CD4-positive, alpha-beta memory T cell (primary cell): ENCODE results near the gene MTMR11. TPM values are rescaled to one million over a fixed set of nuclear protein-coding genes. Genes with fewer than 3 reads are reported as not detected.

Experiments
- CTCF ChIA-PET: fragments of 350-600 bp; sonication (Branson Sonifier 250); formaldehyde crosslinking; loops from one replicate; lab custom pipeline; 2021; ENCODE audit warnings: inconsistent platforms; ENCODE audit not compliant: partially characterized antibody; lab: Charles Lee
- POLR2A ChIA-PET: fragments of 350-600 bp; sonication (Branson Sonifier 250); formaldehyde crosslinking; loops from one replicate; lab custom pipeline; 2021; ENCODE audit not compliant: partially characterized antibody; lab: Charles Lee
- DNase-seq, 5 donors: peaks; one replicate each; pipeline versions ENCODE4 v3.0.0 to v3.0.0-alpha.2; 2020 to 2022; ENCODE audit warnings: mixed read lengths in 1 of 5
- H3K27ac ChIP-seq: one replicate; pipeline ENCODE4 v1.7.0; 2013; ENCODE audit warnings: low read depth, low read length
- H3K27me3 ChIP-seq: 2 replicates; pipeline ENCODE4 v1.7.0; 2013; ENCODE audit warnings: mild to moderate bottlenecking, low read length, moderate library complexity; ENCODE audit not compliant: insufficient read depth
- H3K36me3 ChIP-seq: 2 replicates; pipeline ENCODE4 v1.7.0; 2013; ENCODE audit warnings: mild to moderate bottlenecking, low read length, moderate library complexity; ENCODE audit not compliant: insufficient read depth
- H3K4me1 ChIP-seq: 2 replicates; pipeline ENCODE4 v1.7.0; 2013; ENCODE audit warnings: mild to moderate bottlenecking, low read length, moderate library complexity; ENCODE audit not compliant: insufficient read depth
- H3K4me3 ChIP-seq, 2 donors: one replicate each; pipeline ENCODE4 v1.7.0; 2013; ENCODE audit warnings: low read length in 2 of 2, mild to moderate bottlenecking in 1 of 2
- H3K9me3 ChIP-seq, 2 donors: one replicate each; pipeline ENCODE4 v1.7.0; 2013; ENCODE audit warnings: low read length in 2 of 2, control low read depth in 1 of 2; ENCODE audit not compliant: control insufficient read depth in 1 of 2
- H3K27ac Mint-ChIP-seq, 7 donors: one replicate each; pipeline ENCODE4 v1.8.0; 2020 to 2021; ENCODE audit warnings: mixed read lengths in 7 of 7, mild to moderate bottlenecking in 6 of 7, inconsistent platforms in 3 of 7, moderate library complexity in 3 of 7
- H3K27me3 Mint-ChIP-seq, 2 donors: one replicate each; pipeline ENCODE4 v1.8.0; 2020 to 2021; ENCODE audit warnings: mixed read lengths in 2 of 2
- H3K36me3 Mint-ChIP-seq, 2 donors: one replicate each; pipeline ENCODE4 v1.8.0; 2020 to 2021; ENCODE audit warnings: mixed read lengths in 2 of 2, inconsistent platforms in 1 of 2, mild to moderate bottlenecking in 1 of 2
- H3K4me1 Mint-ChIP-seq, 4 donors: one replicate each; pipeline ENCODE4 v1.8.0; 2020 to 2021; ENCODE audit warnings: mixed read lengths in 4 of 4, mild to moderate bottlenecking in 1 of 4
- H3K4me3 Mint-ChIP-seq, 8 donors: one replicate each; pipeline ENCODE4 v1.8.0; 2020 to 2021; ENCODE audit warnings: mixed read lengths in 8 of 8, mild to moderate bottlenecking in 7 of 8, moderate library complexity in 6 of 8, inconsistent platforms in 3 of 8
- H3K9me3 Mint-ChIP-seq, 8 donors: one replicate each; pipeline ENCODE4 v1.8.0; 2020 to 2021; ENCODE audit warnings: mixed read lengths in 8 of 8, mild to moderate bottlenecking in 5 of 8, inconsistent platforms in 3 of 8, moderate library complexity in 1 of 8
- intact Hi-C: fragments of 100-400 bp; cut with micrococcal nuclease; formaldehyde crosslinking; loops from one replicate; pipeline ENCODE4 v1.15.1; 2023
- polyA plus RNA-seq, 2 donors: library from polyadenylated mRNA; unstranded; fragments of 300-500 nt; fragmentation: Illumina TruSeq; gene quantifications; one replicate each; pipeline ENCODE4 v1.2.3, GENCODE V29; 2021
- total RNA-seq, 2 experiments: library from RNA; stranded (reverse); gene quantifications; one replicate each; pipeline ENCODE4 v1.2.3, GENCODE V29; 2021

Gene MTMR11
- total and polyA plus RNA-seq, 4 experiments from 2014 or later, result 0.28 to 2.1 (median 1.3) TPM; not detected in 1

DNA sequence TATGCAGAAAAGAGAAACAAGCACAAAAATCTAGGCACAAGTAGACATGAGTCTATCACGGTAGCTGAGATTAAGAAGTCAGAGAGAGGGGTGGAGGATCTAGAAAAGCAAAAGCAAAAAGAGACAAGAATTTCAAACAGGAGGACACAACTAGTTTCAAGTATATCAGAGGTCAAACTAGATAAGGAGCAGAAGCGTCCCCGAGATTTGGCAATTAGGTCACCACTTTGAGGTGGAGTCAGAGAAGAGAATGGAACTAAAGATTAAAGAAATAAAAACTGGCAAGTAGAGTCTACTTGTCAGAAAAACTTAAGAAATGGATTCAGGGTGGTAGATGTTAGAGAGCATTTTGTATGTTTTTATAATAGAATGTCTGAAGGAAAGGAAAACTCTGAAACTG, 11.3 kb downstream of the MTMR11 start:
- peak overlapping the region; percentile 2 to 97 (median 60) for H3K27ac Mint-ChIP-seq
- H3K9me3 Mint-ChIP-seq, result no peaks in the 10 kb centered on the region
- Histone ChIP-seq H3K27me3 (no peaks in the 10 kb centered on the region), H3K4me3 (no peak overlapping the region), H3K9me3 (no peaks in the 10 kb centered on the region), H3K4me1 (peaks cover 40% of the 10 kb centered on the region), H3K36me3 (peaks cover 40% of the 10 kb centered on the region), H3K27ac (no peak overlapping the region)
- intact Hi-C loops, result no loop called here
- H3K4me1 Mint-ChIP-seq, result peaks cover 28 to 53% (median 41%) of the 10 kb centered on the region in 4 donors
- ChIA-PET POLR2A (interaction anchor here (2.2 to 2.3 kb wide), 2 partner anchors 9 to 38 kb away, joined by 8 to 25 read pairs; a partner anchor contains a TSS), CTCF (interaction anchor here (0.6 kb wide), 1 partner anchor 1172 kb away, joined by 3 read pairs; no protein-coding TSS in a partner anchor)
- H3K36me3 Mint-ChIP-seq, result peaks cover 44 to 58% of the 10 kb centered on the region in 2 donors
- H3K27me3 Mint-ChIP-seq, result no peaks in the 10 kb centered on the region
- DNase-seq, result no peak
- H3K4me3 Mint-ChIP-seq, result peak overlapping the region; percentile 61 to 98 (median 75)

GRCh38 chr1:149923626-149924025, 13.1 kb downstream of the MTMR11 start:
- Histone ChIP-seq H3K9me3 (no peaks in the 10 kb centered on the region), H3K4me1 (peaks cover 35% of the 10 kb centered on the region), H3K27me3 (no peaks in the 10 kb centered on the region), H3K4me3 (no peak overlapping the region), H3K36me3 (peaks cover 40% of the 10 kb centered on the region), H3K27ac (no peak overlapping the region)
- Mint-ChIP-seq H3K36me3 (peaks cover 44 to 58% of the 10 kb centered on the region in 2 donors), H3K9me3 (no peaks in the 10 kb centered on the region), H3K4me1 (peaks cover 27 to 53% (median 39%) of the 10 kb centered on the region in 4 donors), H3K27ac (no peak overlapping the region), H3K27me3 (no peaks in the 10 kb centered on the region), H3K4me3 (peak overlapping the region in 1 of 8 donors; percentile 39)
- intact Hi-C loops, result no loop called here
- CTCF ChIA-PET, result no interaction called here
- POLR2A ChIA-PET, result interaction anchor here (1.6 kb wide), 1 partner anchor 36 kb away, joined by 15 read pairs; a partner anchor contains a TSS
- DNase-seq, result no peak

DNA sequence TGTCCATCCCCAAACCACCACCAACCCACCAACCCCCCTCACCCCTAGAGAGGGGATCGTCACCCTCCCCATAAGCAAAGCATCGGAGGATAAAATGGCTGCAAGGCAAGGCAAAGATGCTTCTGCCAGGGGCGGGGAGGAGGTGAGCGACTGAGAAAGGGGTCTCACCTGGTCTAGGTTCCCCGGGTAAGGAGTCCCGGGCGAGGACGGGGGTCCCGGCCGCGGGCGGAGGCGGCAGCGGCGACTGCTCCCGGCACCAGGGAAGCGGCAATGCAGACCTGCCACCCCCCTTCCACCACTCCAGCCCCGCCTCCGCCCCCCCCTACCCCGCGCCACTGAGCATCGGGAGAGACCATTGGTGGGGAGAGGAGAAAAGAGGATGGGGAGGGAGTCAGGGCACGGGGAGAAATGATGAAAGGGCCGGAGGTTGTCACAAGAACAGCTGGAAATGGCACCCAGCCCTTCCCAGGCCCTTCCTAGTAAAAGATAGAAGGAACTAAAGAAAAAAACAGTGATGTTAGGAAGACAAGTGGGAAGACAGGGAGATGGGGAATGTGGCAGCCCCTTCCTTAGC, 19.0 kb downstream of the MTMR11 start, which contains the start of gene SV2A:
SV2A (minus strand) TSS at position 274 of the 574 bp plus-strand sequence. CDS start 4,004 bp downstream, outside the sequence.
- ChIA-PET POLR2A (interaction anchor here (0.6 to 2.7 kb wide), 3 partner anchors 10 to 30 kb away, joined by 3 to 8 read pairs (median 6); partner anchors contain the start of gene BOLA1), CTCF (no interaction called here)
- Mint-ChIP-seq H3K36me3 (peaks cover 11 to 12% of the 10 kb centered on the region in 2 donors), H3K27me3 (no peaks in the 10 kb centered on the region), H3K4me3 (peak within 1 kb of the TSS; percentile 85 to 94 (median 90)), H3K9me3 (peaks cover 0 to 3% (median 0%) of the 10 kb centered on the region in 8 donors), H3K4me1 (peaks cover 17 to 49% (median 29%) of the 10 kb centered on the region in 4 donors), H3K27ac (peak within 1 kb of the TSS in 5 of 7 donors; percentile 75 to 93 (median 85))
- Histone ChIP-seq H3K27ac (peak within 1 kb of the TSS; percentile 29), H3K27me3 (no peaks in the 10 kb centered on the region), H3K4me1 (peaks cover 25% of the 10 kb centered on the region), H3K9me3 (no peaks in the 10 kb centered on the region), H3K36me3 (peaks cover 3% of the 10 kb centered on the region), H3K4me3 (peak within 1 kb of the TSS; percentile 52 to 59)
- intact Hi-C loops, result no loop called here
- DNase-seq, result peak; percentile 31 to 53 (median 35)

DNA sequence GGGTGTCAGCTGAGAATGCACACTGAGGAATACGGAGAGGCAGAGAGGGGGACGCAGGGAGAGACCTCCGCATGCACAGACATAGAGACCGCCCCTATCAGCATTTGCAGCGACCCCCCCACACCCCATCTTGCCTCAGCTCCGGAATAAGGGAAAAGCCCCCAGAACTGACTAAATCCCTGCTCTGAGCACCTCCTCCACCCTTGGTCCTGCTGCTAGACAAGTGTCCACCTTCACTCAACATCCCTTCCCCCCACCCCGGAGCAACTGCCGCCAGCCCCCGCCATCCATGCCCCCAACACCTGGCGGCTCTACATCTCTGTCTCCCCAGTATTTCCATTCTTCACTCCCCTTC, 19.8 kb downstream of the MTMR11 start:
- Mint-ChIP-seq H3K27me3 (no peaks in the 10 kb centered on the region), H3K27ac (peak overlapping the region in 5 of 7 donors; percentile 22 to 93 (median 49)), H3K4me3 (peak overlapping the region; percentile 85 to 94 (median 90)), H3K36me3 (peaks cover 4 to 6% of the 10 kb centered on the region in 2 donors), H3K9me3 (peaks cover 0 to 3% (median 0%) of the 10 kb centered on the region in 8 donors), H3K4me1 (peaks cover 17 to 49% (median 29%) of the 10 kb centered on the region in 4 donors)
- POLR2A ChIA-PET, result interaction anchor here (0.8 to 3.9 kb wide), 5 partner anchors 9 to 30 kb away, joined by 3 to 32 read pairs (median 4); partner anchors contain the start of gene BOLA1
- Histone ChIP-seq H3K4me1 (peaks cover 25% of the 10 kb centered on the region), H3K9me3 (no peaks in the 10 kb centered on the region), H3K27ac (peak overlapping the region; percentile 29), H3K36me3 (no peaks in the 10 kb centered on the region), H3K4me3 (peak overlapping the region; percentile 52 to 59), H3K27me3 (no peaks in the 10 kb centered on the region)
- CTCF ChIA-PET, result no interaction called here
- DNase-seq, result no peak
- intact Hi-C loops, result no loop called here

DNA sequence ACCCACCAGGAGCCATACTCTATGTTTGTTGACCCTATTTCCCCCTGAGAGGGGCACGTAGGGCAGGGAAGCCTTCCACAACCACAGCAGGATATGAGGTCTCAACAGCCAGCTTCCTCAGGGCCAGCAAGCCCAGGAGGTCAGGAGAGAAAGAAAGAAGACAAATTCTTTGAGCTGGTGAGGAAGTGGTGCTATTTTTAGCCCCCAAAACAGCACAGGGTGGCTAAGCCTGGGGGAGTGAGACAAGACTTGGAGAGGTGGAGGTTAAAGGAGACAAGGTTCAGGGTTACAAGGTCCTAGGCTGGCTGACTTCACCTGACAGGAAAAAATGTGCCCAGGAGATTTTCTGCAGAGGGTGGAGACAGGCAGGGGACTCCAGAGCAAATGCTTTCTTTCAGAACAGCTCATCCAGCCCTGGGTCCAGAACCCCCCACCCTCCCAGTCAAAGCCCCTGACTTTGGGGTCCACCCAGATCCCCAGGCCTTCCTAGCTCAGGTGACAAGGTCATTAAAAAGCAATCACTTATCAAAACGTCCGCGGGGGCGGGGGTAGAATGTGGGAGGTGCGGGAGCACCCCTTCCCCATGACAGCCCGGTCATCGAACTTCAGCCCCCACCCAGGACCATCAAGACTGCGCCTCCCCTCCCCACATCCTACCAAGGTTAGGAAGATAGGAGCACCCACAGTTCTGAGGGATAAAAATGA, 20.3 kb downstream of the MTMR11 start:
- ChIA-PET CTCF (no interaction called here), POLR2A (interaction anchor here (0.8 to 3.9 kb wide), 6 partner anchors 9 to 29 kb away, joined by 3 to 32 read pairs (median 4); partner anchors contain the start of gene BOLA1)
- no peaks in the 10 kb centered on the region for H3K36me3 ChIP-seq
- peaks cover 0 to 3% (median 0%) of the 10 kb centered on the region in 8 donors for H3K9me3 Mint-ChIP-seq
- H3K4me3 ChIP-seq, result peak overlapping the region in 1 of 2 donors; percentile 59
- peak overlapping the region; percentile 42 to 92 (median 75) for H3K27ac Mint-ChIP-seq
- no peaks in the 10 kb centered on the region for H3K9me3 ChIP-seq
- H3K36me3 Mint-ChIP-seq, result peaks cover 0 to 2% of the 10 kb centered on the region in 2 donors
- peaks cover 25% of the 10 kb centered on the region for H3K4me1 ChIP-seq
- no peak overlapping the region for H3K27ac ChIP-seq
- H3K27me3 ChIP-seq, result no peaks in the 10 kb centered on the region
- peak overlapping the region; percentile 42 to 94 (median 90) for H3K4me3 Mint-ChIP-seq
- no peaks in the 10 kb centered on the region for H3K27me3 Mint-ChIP-seq
- DNase-seq, result no peak
- intact Hi-C loops, result no loop called here
- peaks cover 17 to 49% (median 29%) of the 10 kb centered on the region in 4 donors for H3K4me1 Mint-ChIP-seq

DNA sequence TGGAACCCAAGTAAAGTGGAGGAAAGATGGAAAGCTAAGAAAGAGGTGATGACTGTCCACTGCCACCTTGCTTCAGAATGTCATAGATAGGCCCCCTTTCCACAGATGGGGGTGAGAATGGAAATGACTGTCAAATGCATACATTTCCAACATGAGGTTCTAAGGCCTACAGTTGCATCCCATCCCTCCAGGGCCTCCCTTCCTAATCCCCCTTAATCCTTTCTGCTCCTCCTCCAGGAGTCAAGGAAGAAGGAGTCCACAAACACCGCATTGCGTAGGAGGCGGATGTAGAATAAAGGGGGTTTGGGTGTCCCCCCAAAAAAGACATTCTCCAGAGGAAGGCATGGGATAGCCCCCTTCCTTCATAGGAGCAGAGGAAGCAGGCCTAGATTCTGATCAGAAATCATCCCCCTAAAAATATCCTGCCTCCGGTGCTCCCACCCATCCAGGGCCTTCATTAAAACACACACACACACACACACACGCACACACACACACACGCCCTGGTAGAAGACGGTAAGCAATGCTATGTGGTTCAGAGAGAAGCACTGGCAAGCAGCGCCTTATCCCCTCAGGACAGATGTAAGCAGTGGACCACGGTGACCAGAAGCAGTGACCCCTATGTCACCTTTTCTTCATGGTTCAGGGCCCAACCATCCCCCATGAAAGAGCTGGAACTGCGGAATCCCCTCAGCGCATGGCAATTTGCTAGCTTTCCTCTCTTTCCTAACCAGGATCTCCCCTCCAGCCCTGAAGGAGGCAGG, 21.1 kb downstream of the MTMR11 start:
- peak overlapping the region in 3 of 7 donors; percentile 55 to 87 (median 65) for H3K27ac Mint-ChIP-seq
- no peak for DNase-seq

More for the DNA sequence above, 21.1 kb downstream of the MTMR11 start:
- H3K4me3 ChIP-seq, result no peak overlapping the region
- Mint-ChIP-seq H3K9me3 (peaks cover 0 to 3% (median 0%) of the 10 kb centered on the region in 8 donors), H3K27me3 (no peaks in the 10 kb centered on the region), H3K4me1 (peaks cover 17 to 49% (median 29%) of the 10 kb centered on the region in 4 donors), H3K36me3 (peaks cover 0 to under 1% of the 10 kb centered on the region in 2 donors), H3K4me3 (peak overlapping the region in 7 of 8 donors; percentile 42 to 94 (median 85))
- H3K27me3 ChIP-seq, result no peaks in the 10 kb centered on the region
- no peaks in the 10 kb centered on the region for H3K36me3 ChIP-seq
- POLR2A ChIA-PET, result interaction anchor here (0.8 to 3.9 kb wide), 6 partner anchors 10 to 28 kb away, joined by 3 to 32 read pairs (median 4); partner anchors contain the start of gene BOLA1
- no peak overlapping the region for H3K27ac ChIP-seq
- CTCF ChIA-PET, result no interaction called here
- intact Hi-C loops, result no loop called here
- H3K9me3 ChIP-seq, result no peaks in the 10 kb centered on the region
- H3K4me1 ChIP-seq, result peaks cover 25% of the 10 kb centered on the region
